ENCODE measurements around the gene ZMYND10. TPM values are rescaled to one million over a fixed set of nuclear protein-coding genes. Genes with fewer than 3 reads are reported as not detected.
A peak's percentile ranks its signal among the peaks of the same experiment; 100 is the strongest.

Gene ZMYND10
- polyA plus RNA-seq, 1 donor: 4.2 TPM

- DNase-seq: no peak
These were observed 25.7 kb upstream of the ZMYND10 start for GRCh38 chr3:50371133-50371685.

- DNase-seq: no peak
These were observed 25.1 kb upstream of the ZMYND10 start for GRCh38 chr3:50370594-50370993.

- DNase-seq: no peak
These were observed 23.6 kb upstream of the ZMYND10 start for GRCh38 chr3:50369012-50369670.

- no peak for DNase-seq
These were observed 20.3 kb upstream of the ZMYND10 start for GRCh38 chr3:50365842-50366220.

GRCh38 chr3:50365080-50365841, 19.7 kb upstream of the ZMYND10 start:
- no peak for DNase-seq

- no peak for DNase-seq
These were observed 19.1 kb upstream of the ZMYND10 start for GRCh38 chr3:50364573-50365079.

- DNase-seq: no peak
These were observed 14.2 kb upstream of the ZMYND10 start for GRCh38 chr3:50359760-50360110.

- peak; percentile 97 for DNase-seq
These were observed 13.6 kb upstream of the ZMYND10 start, which contains the start of gene TMEM115 for GRCh38 chr3:50358911-50359759. TMEM115 (minus strand) TSS chr3:50359521; CDS start chr3:50359063, 458 bp downstream.

- DNase-seq: no peak
These were observed 12.9 kb upstream of the ZMYND10 start for GRCh38 chr3:50358355-50358910.

- no peak for DNase-seq
These were observed 11.9 kb upstream of the ZMYND10 start for GRCh38 chr3:50357481-50357880.

GRCh38 chr3:50356553-50356952, 11.0 kb upstream of the ZMYND10 start:
- no peak for DNase-seq

- DNase-seq: no peak
These were observed 10.5 kb upstream of the ZMYND10 start for GRCh38 chr3:50355829-50356552.

- no peak for DNase-seq
These were observed 9.3 kb upstream of the ZMYND10 start for GRCh38 chr3:50354850-50355249.

GRCh38 chr3:50354186-50354764, 8.7 kb upstream of the ZMYND10 start:
- DNase-seq: no peak

- DNase-seq: no peak
These were observed 7.9 kb upstream of the ZMYND10 start for GRCh38 chr3:50353245-50354004.

GRCh38 chr3:50352781-50353180, 7.2 kb upstream of the ZMYND10 start:
- no peak for DNase-seq

GRCh38 chr3:50351323-50351697, 5.8 kb upstream of the ZMYND10 start:
- DNase-seq: no peak

- DNase-seq: peak; percentile 91
These were observed 5.2 kb upstream of the ZMYND10 start, which contains the start of the genes CYB561D2 and NPRL2 for GRCh38 chr3:50350527-50351322. CYB561D2 (plus strand) TSS chr3:50350862; CDS start chr3:50351434, 572 bp downstream. NPRL2 (minus strand) TSS chr3:50350775; CDS start chr3:50350652, 123 bp downstream.

GRCh38 chr3:50350213-50350526, 4.6 kb upstream of the ZMYND10 start:
- no peak for DNase-seq
